HG03378 (cell line): ENCODE measurements around the gene MRPL2.

Experiments used
- ATAC-seq: cut with Tn5 transposase; IDR thresholded peaks from one replicate; pipeline ENCODE4 v1.9.1; 2021; ENCODE audit warnings: mild to moderate bottlenecking, moderate library complexity; ENCODE audit not compliant: unreplicated experiment

MRPL2 gene

GRCh38 chr6:43021270-43022047 lies 37.8 kb downstream of the MRPL2 start, which contains the start of gene RRP36:
RRP36 (plus strand) TSS chr6:43021623; CDS start chr6:43021655, 32 bp downstream.
- ATAC-seq, result no peak

- ATAC-seq, result no peak
Measured at GRCh38 chr6:43020847-43021246, 38.4 kb downstream of the MRPL2 start.

- no peak for ATAC-seq
Measured at GRCh38 chr6:43020052-43020705, 39.1 kb downstream of the MRPL2 start.

GRCh38 chr6:43019152-43019551 lies 40.1 kb downstream of the MRPL2 start:
- ATAC-seq, result no peak

DNA sequence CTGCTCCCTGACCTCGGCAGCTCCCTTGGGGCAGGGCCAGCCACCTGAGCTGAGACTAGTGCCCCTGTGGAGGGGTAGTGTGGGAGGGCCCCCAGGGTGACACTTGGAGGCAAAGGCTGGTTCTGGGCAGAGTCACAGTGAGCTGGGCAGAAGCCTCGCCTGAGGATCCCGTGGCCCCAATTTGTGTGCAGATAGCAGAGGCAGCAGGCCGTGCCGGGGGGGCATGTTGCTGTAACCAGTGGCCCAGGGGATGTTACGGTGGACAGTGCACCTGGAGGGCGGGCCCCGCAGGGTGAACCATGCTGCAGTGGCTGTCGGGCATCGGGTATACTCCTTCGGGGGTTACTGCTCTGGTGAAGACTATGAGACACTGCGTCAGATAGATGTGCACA lies 42.3 kb downstream of the MRPL2 start:
- no peak for ATAC-seq

DNA sequence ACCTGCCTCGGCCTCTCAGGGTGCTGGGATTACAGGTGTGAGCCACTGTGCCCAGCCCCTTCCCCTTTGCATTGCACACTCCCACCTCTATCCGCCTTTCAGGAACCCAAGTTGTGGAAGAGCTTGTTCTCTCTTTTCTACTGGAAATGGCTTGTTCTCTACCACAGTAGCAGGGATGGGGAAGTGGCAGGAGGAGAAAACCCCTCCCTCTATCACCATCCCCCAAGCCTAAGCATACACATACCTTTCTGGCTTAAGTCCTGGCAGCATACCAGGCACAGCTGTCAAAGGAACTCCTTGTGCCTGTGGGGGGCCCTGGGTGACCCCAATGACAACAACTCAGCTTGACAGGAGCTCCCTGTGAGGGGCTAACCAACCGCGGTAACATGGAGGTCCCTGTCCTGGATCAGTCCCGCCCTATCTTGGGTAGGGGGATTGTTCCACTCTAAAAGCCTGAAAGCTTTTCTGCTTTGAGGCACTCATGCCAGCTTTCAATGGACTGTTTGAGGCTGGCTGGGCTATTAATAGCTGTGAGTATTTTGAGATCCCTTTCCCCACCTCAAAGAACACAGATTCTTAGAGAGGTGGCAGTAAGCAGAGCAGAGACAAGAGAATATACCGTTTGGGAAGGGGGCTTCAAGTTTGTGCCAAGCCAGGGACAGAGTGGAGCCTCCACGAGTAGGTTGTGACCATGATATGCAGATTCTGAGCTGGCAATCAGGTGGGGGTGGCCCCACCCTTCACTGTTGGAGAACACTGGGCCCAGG lies 42.9 kb downstream of the MRPL2 start:
- no peak for ATAC-seq

- ATAC-seq, result no peak
Measured at GRCh38 chr6:43014434-43014909, 44.8 kb downstream of the MRPL2 start.

DNA sequence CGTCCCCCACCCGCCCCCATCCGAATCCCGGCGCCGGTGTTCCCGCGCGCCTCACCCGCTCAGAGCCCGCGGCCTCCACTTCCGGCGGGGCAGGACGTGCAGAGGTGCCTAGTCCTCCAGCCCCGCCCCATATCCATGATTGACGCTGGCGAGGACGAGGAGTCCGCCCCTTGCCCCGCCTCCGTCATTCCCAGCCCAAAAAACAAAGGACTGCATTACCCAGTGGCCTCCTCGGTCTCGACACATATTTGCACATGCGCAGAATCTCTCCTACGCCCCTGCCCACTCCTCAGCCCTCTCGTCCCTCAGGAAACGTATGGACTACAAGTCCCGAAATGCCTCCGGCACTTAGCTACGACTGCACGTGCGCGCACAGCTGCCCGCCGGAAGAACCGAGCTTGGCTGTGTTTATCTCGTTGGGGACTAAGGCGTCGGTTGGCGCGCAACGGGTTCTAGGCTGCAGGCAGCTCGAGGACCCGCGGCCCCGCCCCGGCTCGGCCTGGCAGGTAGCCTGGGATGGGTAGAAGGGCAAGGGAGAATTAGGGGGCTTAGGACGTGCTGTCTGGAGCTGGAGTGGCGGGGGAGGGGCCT lies 45.3 kb downstream of the MRPL2 start, which contains the start of the genes KLHDC3 and MEA1:
Gene KLHDC3, plus strand, starts transcription at position 407 of the 591 bp plus-strand sequence. CDS start 2,944 bp downstream, outside the sequence.
Gene MEA1, minus strand, starts transcription at position 104 of the 591 bp plus-strand sequence. CDS start 133 bp downstream, outside the sequence.
- ATAC-seq, result peak; percentile 92

DNA sequence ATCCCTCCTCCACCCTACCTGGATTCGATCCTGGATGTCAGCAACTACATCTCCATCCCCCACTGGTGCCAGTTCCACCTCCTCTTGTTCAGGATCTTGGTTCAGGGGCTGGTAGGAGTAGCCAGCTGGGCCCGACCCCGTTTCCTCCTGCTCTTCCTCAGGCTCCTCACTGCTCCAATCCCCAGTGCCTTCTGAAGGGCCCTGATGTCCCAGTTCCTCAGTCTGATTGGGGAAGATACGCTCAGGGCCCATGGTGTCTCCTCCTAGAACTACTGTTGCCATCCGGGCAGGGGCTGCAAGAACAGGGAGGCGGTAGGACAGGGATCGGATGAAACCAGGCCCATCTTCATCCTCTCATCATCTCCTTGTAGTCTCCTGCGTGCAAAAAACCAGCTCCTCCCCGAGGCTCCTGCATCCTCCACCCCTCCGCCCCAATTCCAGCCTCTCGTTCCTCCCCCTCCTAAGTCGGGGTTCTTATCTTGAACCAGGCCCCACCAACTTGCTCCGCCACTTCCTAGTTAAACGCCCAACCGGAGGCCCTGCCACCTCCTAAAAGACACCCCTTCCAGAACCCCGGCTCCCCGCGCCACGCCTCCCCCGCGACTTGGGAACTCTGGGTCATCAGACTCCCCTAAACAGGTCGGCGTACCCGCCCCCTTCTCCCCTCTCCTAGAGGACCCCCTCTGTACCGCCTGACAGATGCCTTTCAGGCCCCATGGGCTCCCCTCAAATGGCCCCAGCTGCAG lies 46.0 kb downstream of the MRPL2 start:
- peak; percentile 1 for ATAC-seq

DNA sequence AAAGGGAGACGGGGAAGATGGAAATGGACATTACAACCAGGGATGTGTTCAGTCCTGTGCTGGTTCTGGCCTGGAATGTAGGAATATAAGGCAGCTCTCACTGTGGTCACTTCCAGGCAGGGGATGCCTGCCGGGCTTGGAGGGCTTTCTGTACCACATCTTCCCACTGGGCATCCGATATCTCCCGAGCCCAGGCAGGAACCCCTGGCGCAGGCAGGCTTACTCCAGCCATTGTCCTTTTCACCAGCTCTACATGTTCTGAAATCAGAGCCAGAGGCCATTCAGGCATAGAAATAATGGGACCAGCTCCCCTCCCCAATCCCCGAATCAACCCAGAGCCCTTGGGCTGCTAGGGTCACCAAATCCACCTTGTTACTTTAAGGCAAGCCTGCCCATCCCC lies 46.9 kb downstream of the MRPL2 start:
- no peak for ATAC-seq

- no peak for ATAC-seq
Measured at GRCh38 chr6:43011207-43011606, 48.0 kb downstream of the MRPL2 start.

DNA sequence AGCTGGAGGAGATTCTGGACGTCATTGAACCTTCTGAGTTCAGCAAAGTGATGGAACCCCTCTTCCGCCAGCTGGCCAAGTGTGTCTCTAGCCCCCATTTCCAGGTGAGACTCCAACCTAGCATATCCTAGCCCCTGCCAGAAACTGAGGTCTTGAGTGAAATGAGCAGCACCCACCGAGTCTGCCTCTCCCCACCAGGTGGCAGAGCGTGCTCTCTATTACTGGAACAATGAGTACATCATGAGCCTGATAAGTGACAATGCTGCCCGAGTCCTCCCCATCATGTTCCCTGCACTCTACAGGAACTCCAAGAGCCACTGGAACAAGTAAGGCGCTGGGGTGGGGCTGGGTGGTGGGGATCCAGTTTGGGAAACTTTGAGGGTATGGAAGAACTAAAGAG lies 50.1 kb downstream of the MRPL2 start:
- no peak for ATAC-seq

- no peak for ATAC-seq
Measured at GRCh38 chr6:43007126-43007525, 52.1 kb downstream of the MRPL2 start.

- no peak for ATAC-seq
Measured at GRCh38 chr6:43006251-43006650, 53.0 kb downstream of the MRPL2 start.

DNA sequence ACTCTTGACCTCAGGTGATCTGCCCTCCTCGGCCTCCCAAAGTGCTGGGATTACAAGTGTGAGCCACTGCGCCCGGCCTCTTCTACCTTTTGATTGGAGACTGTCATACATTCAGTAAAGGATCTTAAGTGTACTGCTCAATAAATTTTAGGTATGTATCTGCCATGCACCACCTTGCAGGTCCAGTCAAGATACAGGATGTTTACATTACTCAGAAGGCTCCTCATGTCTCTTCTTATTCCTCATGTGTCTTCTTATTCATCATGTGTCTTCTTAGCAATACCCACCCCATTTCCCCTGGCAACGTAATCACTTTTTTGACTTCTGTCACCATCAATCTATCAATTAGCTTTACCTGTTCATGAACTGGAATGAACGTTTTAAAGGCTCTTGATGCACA lies 53.4 kb downstream of the MRPL2 start:
- no peak for ATAC-seq
